Suprapubic skin (tissue), 4 donors: ENCODE results near the gene CHD9NB. TPM values are rescaled to one million over a fixed set of nuclear protein-coding genes. Genes with fewer than 3 reads are reported as not detected.

Experiments used
- DNase-seq, 2 donors: peaks; one replicate each; pipeline ENCODE4 v3.0.0-alpha.2; 2019; ENCODE audit warnings: low spot score in 2 of 2
- H3K27ac ChIP-seq: fragments of 200-600 bp; sonication (generic); one replicate; pipeline ENCODE4 v1.5.1; 2019
- H3K27me3 ChIP-seq: fragments of 200-600 bp; sonication (generic); one replicate; pipeline ENCODE4 v1.5.1; 2019
- H3K36me3 ChIP-seq: fragments of 200-600 bp; sonication (generic); one replicate; pipeline ENCODE4 v1.5.1; 2019
- H3K4me1 ChIP-seq: fragments of 200-600 bp; sonication (generic); one replicate; pipeline ENCODE4 v1.5.1; 2019
- H3K4me3 ChIP-seq: fragments of 200-600 bp; sonication (generic); one replicate; pipeline ENCODE4 v1.5.1; 2019; ENCODE audit warnings: mild to moderate bottlenecking
- H3K9me3 ChIP-seq: fragments of 200-600 bp; sonication (generic); one replicate; pipeline ENCODE4 v1.5.1; 2019
- CTCF ChIP-seq, 2 donors: fragments of 200-600 bp in 1 of 2; fragments of 450-650 bp in 1 of 2; sonication (generic) in 1 of 2; IDR thresholded peaks; one replicate each; pipeline ENCODE4 v1.5.1; 2016 to 2019; ENCODE audit warnings: antibody characterized with exemption in 2 of 2, mild to moderate bottlenecking in 1 of 2, moderate library complexity in 1 of 2
- EP300 ChIP-seq: sonication (generic); formaldehyde crosslinking; IDR thresholded peaks from one replicate; pipeline ENCODE4 v1.6.1; 2017; ENCODE audit warnings: antibody characterized with exemption
- POLR2A ChIP-seq, 2 donors: fragments of 450-650 bp; IDR thresholded peaks; one replicate each; pipeline ENCODE4 v1.6.1; 2017; ENCODE audit warnings: antibody characterized with exemption in 2 of 2, mild to moderate bottlenecking in 2 of 2, moderate library complexity in 2 of 2
- POLR2AphosphoS5 ChIP-seq, 3 donors: sonication (generic); formaldehyde crosslinking; IDR thresholded peaks; one replicate each; pipeline ENCODE4 v1.6.1; 2017; ENCODE audit warnings: antibody characterized with exemption in 3 of 3
- WGBS: methylation state at CpG from one replicate; pipeline ENCODE4 v1.1.5; 2018; 5-methylcytosine and 5-hydroxymethylcytosine counted together
- total RNA-seq, 4 donors: library from RNA; depleted of rRNA; stranded (reverse); fragments of >200 nt; gene quantifications; one replicate each; pipeline ENCODE4 v1.1.0, GENCODE V29; 2016

CHD9NB gene
- total RNA-seq, 4 donors from 2014 or later: 8.7 to 33.3 (median 17.0) TPM

GRCh38 chr16:53082509-53082908, 29.8 kb upstream of the CHD9NB start:
- Histone ChIP-seq H3K36me3 (no peaks in the 10 kb centered on the region), H3K4me3 (no peak overlapping the region), H3K27me3 (no peaks in the 10 kb centered on the region), H3K4me1 (peaks cover 88% of the 10 kb centered on the region), H3K27ac (peak overlapping the region; percentile 76), H3K9me3 (no peaks in the 10 kb centered on the region)
- 71% methylated on average over 4 of the region's 4 CpGs for WGBS
- TF ChIP-seq POLR2AphosphoS5 (IDR thresholded peaks at IDR 0.05) (no peak), POLR2A (IDR thresholded peaks at IDR 0.05) (no peak), EP300 (no peak), CTCF (IDR thresholded peaks at IDR 0.05) (no peak)
- DNase-seq: no peak

- H3K4me1 ChIP-seq: peaks cover 82% of the 10 kb centered on the region
- no peaks in the 10 kb centered on the region for H3K36me3 ChIP-seq
- no peak for DNase-seq
- no peak overlapping the region for H3K4me3 ChIP-seq
- H3K27ac ChIP-seq: peak overlapping the region; percentile 76
- no peaks in the 10 kb centered on the region for H3K9me3 ChIP-seq
- TF ChIP-seq CTCF (IDR thresholded peaks at IDR 0.05): no peak
- no peak for TF ChIP-seq POLR2AphosphoS5 (IDR thresholded peaks at IDR 0.05)
- no peak for TF ChIP-seq EP300
- no peak for TF ChIP-seq POLR2A (IDR thresholded peaks at IDR 0.05)
- 91% methylated on average over 3 of the region's 3 CpGs for WGBS
- no peaks in the 10 kb centered on the region for H3K27me3 ChIP-seq
These were observed 29.1 kb upstream of the CHD9NB start for GRCh38 chr16:53081686-53082407.

- Histone ChIP-seq H3K27me3 (no peaks in the 10 kb centered on the region), H3K4me1 (peaks cover 74% of the 10 kb centered on the region), H3K4me3 (no peak overlapping the region), H3K27ac (peak overlapping the region; percentile 76), H3K36me3 (no peaks in the 10 kb centered on the region), H3K9me3 (no peaks in the 10 kb centered on the region)
- TF ChIP-seq EP300 (no peak), POLR2AphosphoS5 (IDR thresholded peaks at IDR 0.05) (no peak), POLR2A (IDR thresholded peaks at IDR 0.05) (no peak), CTCF (IDR thresholded peaks at IDR 0.05) (no peak)
- DNase-seq: no peak
These were observed 28.3 kb upstream of the CHD9NB start for GRCh38 chr16:53081032-53081424.

GRCh38 chr16:53080345-53081031, 27.8 kb upstream of the CHD9NB start:
- H3K9me3 ChIP-seq: no peaks in the 10 kb centered on the region
- no peaks in the 10 kb centered on the region for H3K27me3 ChIP-seq
- H3K36me3 ChIP-seq: no peaks in the 10 kb centered on the region
- no peak for TF ChIP-seq POLR2A (IDR thresholded peaks at IDR 0.05)
- peak in 1 of 3 donors; percentile 32 for TF ChIP-seq POLR2AphosphoS5 (IDR thresholded peaks at IDR 0.05)
- TF ChIP-seq EP300: no peak
- peak overlapping the region; percentile 76 for H3K27ac ChIP-seq
- peaks cover 68% of the 10 kb centered on the region for H3K4me1 ChIP-seq
- H3K4me3 ChIP-seq: peak overlapping the region; percentile 4
- WGBS: 24% methylated on average over 8 of the region's 8 CpGs
- DNase-seq: peak in 1 of 2 donors; percentile 78

GRCh38 chr16:53078765-53079485, 26.2 kb upstream of the CHD9NB start:
- H3K27me3 ChIP-seq: no peaks in the 10 kb centered on the region
- WGBS: 80% methylated on average over 6 of the region's 6 CpGs
- no peaks in the 10 kb centered on the region for H3K36me3 ChIP-seq
- peak overlapping the region; percentile 76 for H3K27ac ChIP-seq
- H3K9me3 ChIP-seq: no peaks in the 10 kb centered on the region
- DNase-seq: no peak
- H3K4me1 ChIP-seq: peaks cover 52% of the 10 kb centered on the region
- no peak for TF ChIP-seq CTCF (IDR thresholded peaks at IDR 0.05)
- no peak for TF ChIP-seq EP300
- TF ChIP-seq POLR2A (IDR thresholded peaks at IDR 0.05): no peak
- no peak for TF ChIP-seq POLR2AphosphoS5 (IDR thresholded peaks at IDR 0.05)
- no peak overlapping the region for H3K4me3 ChIP-seq
